GM12878 (cell line): ENCODE results near the gene CMTR2. TPM values are rescaled to one million over a fixed set of nuclear protein-coding genes. Genes with fewer than 3 reads are reported as not detected.

Experiments
- ATAC-seq: fragments of 200-7000 bp; cut with Tn5 transposase; 3 replicates; pipeline ENCODE4 v1.9.1; 2020; ENCODE audit warnings: mild to moderate bottlenecking, moderate library complexity
- BruUV-seq: library from RNA; stranded (reverse); fragments of 400-500 nt; replicated peaks from 2 replicates; lab custom pipeline; 2021; lab: Mats Ljungman, UMichigan
- CTCF ChIA-PET: fragments of 300-600 bp; sonication (Branson Sonifier 250); formaldehyde crosslinking; extraction: SDS; loops from one replicate; lab custom pipeline; 2021; ENCODE audit warnings: inconsistent platforms; lab: Yijun Ruan, JAX
- POLR2A ChIA-PET: fragments of 350-600 bp; formaldehyde crosslinking; extraction: SDS; loops from one replicate; lab custom pipeline; 2021; ENCODE audit warnings: inconsistent platforms; lab: Charles Lee
- RAD21 ChIA-PET: fragments of 300-600 bp; sonication (Branson Sonifier 250); formaldehyde crosslinking; loops from one replicate; lab custom pipeline; 2023; ENCODE audit warnings: antibody characterized with exemption; ENCODE audit not compliant: unreplicated experiment; lab: Charles Lee
- SMC1A ChIA-PET: fragments of 300-600 bp; sonication (Branson Sonifier 250); formaldehyde crosslinking; loops from one replicate; lab custom pipeline; 2023; ENCODE audit not compliant: unreplicated experiment, uncharacterized antibody; lab: Charles Lee
- DNase-seq: peaks from one replicate; pipeline ENCODE4 v3.0.0-alpha.2; 2011; ENCODE audit warnings: low read depth, low spot score
- FAIRE-seq: peaks from 3 replicates; lab custom pipeline; 2011; peaks lifted over from hg19 to GRCh38; lab: Jason Lieb, UNC
- H2AFZ ChIP-seq: 2 replicates; pipeline ENCODE4 v1.6.0; 2011; ENCODE audit warnings: low read depth, low read length, control low read depth; ENCODE audit not compliant: control insufficient read depth
- H3K27ac ChIP-seq: 2 replicates; pipeline ENCODE4 v1.5.1; 2011; ENCODE audit warnings: control low read depth; ENCODE audit not compliant: control insufficient read depth, insufficient read depth
- H3K27me3 ChIP-seq, 2 experiments: replicated peaks in 1 of 2; 2 replicates each; pipeline versions ENCODE4 v1.6.0 to v1.6.1; 2011; ENCODE audit warnings: low read length in 1 of 2; ENCODE audit not compliant: control insufficient read depth in 2 of 2, insufficient read depth in 2 of 2
- H3K36me3 ChIP-seq, 2 experiments: 2 replicates each; pipeline ENCODE4 v1.5.1; 2011; ENCODE audit warnings: low read length in 1 of 2; ENCODE audit not compliant: control insufficient read depth in 2 of 2, insufficient read depth in 2 of 2
- H3K4me1 ChIP-seq: 2 replicates; pipeline ENCODE4 v1.6.1; 2011; ENCODE audit warnings: mild to moderate bottlenecking, low read length, moderate library complexity, mixed read lengths; ENCODE audit not compliant: control insufficient read depth, insufficient read depth
- H3K4me2 ChIP-seq: 2 replicates; pipeline ENCODE4 v1.6.0; 2011; ENCODE audit warnings: control low read depth; ENCODE audit not compliant: control insufficient read depth, insufficient read depth
- H3K4me3 ChIP-seq: fragments of 200-600 bp; sonication (generic); 2 replicates; pipeline ENCODE4 v1.5.1; 2016
- H3K79me2 ChIP-seq: 2 replicates; pipeline ENCODE4 v1.6.0; 2011; ENCODE audit warnings: low read length; ENCODE audit not compliant: control insufficient read depth, insufficient read depth
- H3K9ac ChIP-seq: 2 replicates; pipeline ENCODE4 v1.8.0; 2011; ENCODE audit warnings: low read length, control low read depth, mixed read lengths; ENCODE audit not compliant: control insufficient read depth, insufficient read depth
- H3K9me3 ChIP-seq: replicated peaks from 3 replicates; pipeline ENCODE4 v1.5.1; 2011; ENCODE audit warnings: mild to moderate bottlenecking, low read length; ENCODE audit not compliant: control insufficient read depth, insufficient read depth
- H4K20me1 ChIP-seq: 2 replicates; pipeline ENCODE4 v1.6.0; 2011; ENCODE audit not compliant: control insufficient read depth, insufficient read depth
- DPF2 ChIP-seq: fragments of 450-650 bp; IDR thresholded peaks from 2 replicates; pipeline ENCODE4 v1.6.1; 2017; ENCODE audit warnings: mild to moderate bottlenecking
- RUNX3 ChIP-seq: IDR thresholded peaks from 2 replicates; pipeline ENCODE4 v1.6.1; 2012; ENCODE audit warnings: low read length, inconsistent platforms
- SMC3 ChIP-seq: IDR thresholded peaks from 2 replicates; pipeline ENCODE4 v1.6.1; 2011; ENCODE audit warnings: low read length, improper control_type of control experiment, borderline replicate concordance
- SPI1 ChIP-seq: IDR thresholded peaks from 2 replicates; pipeline ENCODE4 v1.6.1; 2011; ENCODE audit warnings: low read depth, mild to moderate bottlenecking, low read length, moderate library complexity, borderline replicate concordance; ENCODE audit not compliant: insufficient read depth
- TAF1 ChIP-seq: IDR thresholded peaks from 2 replicates; pipeline ENCODE4 v1.6.1; 2011; ENCODE audit warnings: mild to moderate bottlenecking, low read depth, low read length, borderline replicate concordance
- WGBS: methylation state at CpG from one replicate; pipeline ENCODE4 v1.1.6; 2016; ENCODE audit warnings: low lambda C conversion rate; ENCODE audit not compliant: insufficient replicate concordance, insufficient coverage; ENCODE audit errors: missing lambda C conversion rate; 5-methylcytosine and 5-hydroxymethylcytosine counted together
- in situ Hi-C: fragments of 300-500 bp; cut with MboI; formaldehyde crosslinking; loops from 9 replicates; pipeline ENCODE4 v1.14.3; 2018; ENCODE audit warnings: mixed read lengths
- intact Hi-C: fragments of 100-400 bp; cut with micrococcal nuclease; formaldehyde crosslinking; loops from one replicate; pipeline ENCODE4 v1.14.2; 2022; ENCODE audit not compliant: unreplicated experiment
- polyA plus RNA-seq, 11 experiments: library from polyadenylated mRNA; depleted of rRNA in 4 of 11; unstranded in 6 of 11; stranded (reverse) in 5 of 11; fragments of >200 nt; fragmentation: Nextera tagmentation in 4 of 11; fragmentation: Illumina TruSeq in 1 of 11; extraction: Ambion mirVana in 4 of 11; extraction: Trizol in 1 of 11; gene quantifications; 1 replicate in 1 of 11; 2 replicates in 10 of 11; pipeline versions ENCODE4 v1.2.1 to v1.2.3, GENCODE V29; 2011 to 2016; ENCODE audit warnings: inconsistent platforms in 2 of 11, missing spikeins in 2 of 11, low read depth in 1 of 11
- total RNA-seq, 4 experiments: library from RNA; depleted of rRNA in 3 of 4; stranded (reverse); fragments of >200 nt in 3 of 4; fragmentation: Illumina TruSeq in 1 of 4; extraction: Trizol in 1 of 4; gene quantifications; 2 replicates each; pipeline versions ENCODE4 v1.2.1 to v1.2.3, GENCODE V29; 2013 to 2021

The CMTR2 gene
- total and polyA plus RNA-seq, 10 of the 15 experiments (the other 5 are each of a cell fraction or from before 2014, with no cell fraction given) = 6.5 to 37.0 (median 20.9) TPM

GRCh38 chr16:71254832-71255525, 34.2 kb downstream of the CMTR2 start:
- Histone ChIP-seq H3K36me3 (no peaks in the 10 kb centered on the region), H3K9ac (no peak overlapping the region), H3K27me3 (no peaks in the 10 kb centered on the region), H3K79me2 (no peaks in the 10 kb centered on the region), H3K4me2 (no peak overlapping the region), H3K4me3 (no peak overlapping the region), H3K27ac (no peak overlapping the region), H2AFZ (no peak overlapping the region), H4K20me1 (no peaks in the 10 kb centered on the region), H3K9me3 (no peaks in the 10 kb centered on the region), H3K4me1 (no peaks in the 10 kb centered on the region)
- POLR2A ChIA-PET = interaction anchor here (1.0 kb wide), 1 partner anchor 25 kb away, joined by 3 read pairs; no protein-coding TSS in a partner anchor
- SMC1A ChIA-PET = no interaction called here
- no TSS peak for BruUV-seq
- CTCF ChIA-PET = interaction anchor here (1.2 to 1.5 kb wide), 2 partner anchors 16 to 57 kb away, joined by 3 read pairs; no protein-coding TSS in a partner anchor
- TF ChIP-seq DPF2 (0 out of 2 replicates have a peak, but pooled peaks have one; percentile 37), SPI1 (peak; percentile 81), TAF1 (no peak), SMC3 (no peak), RUNX3 (no peak)
- RAD21 ChIA-PET = interaction anchor here (1.1 kb wide), 1 partner anchor 57 kb away, joined by 4 read pairs; no protein-coding TSS in a partner anchor
- FAIRE-seq (no peak), ATAC-seq (peak; percentile 39; the same call in 1 of the 3 replicates), DNase-seq (no peak)
- in situ Hi-C loops (no loop called here), intact Hi-C loops (no loop called here)
- 23% methylated on average over 4 of the region's 4 CpGs for WGBS
